H1 (cell line): Measurements from ENCODE around the gene NDST3. TPM values are rescaled to one million over a fixed set of nuclear protein-coding genes. Genes with fewer than 3 reads are reported as not detected.

Source experiments
- HDAC2 ChIP-seq, 2 experiments: fragments of 300-600 bp in 1 of 2; sonication (generic) in 1 of 2; IDR thresholded peaks; 2 replicates each; pipeline ENCODE4 v1.6.1; 2011 to 2012; ENCODE audit warnings: low read depth in 2 of 2, low read length in 2 of 2, mild to moderate bottlenecking in 2 of 2, moderate library complexity in 2 of 2, borderline replicate concordance in 1 of 2, inconsistent platforms in 1 of 2
- polyA plus RNA-seq, 7 experiments: library from polyadenylated mRNA; depleted of rRNA in 3 of 7; stranded (reverse) in 5 of 7; unstranded in 2 of 7; fragments of >200 nt in 5 of 7; fragments of 200-250 nt in 2 of 7; gene quantifications; 1 replicate in 5 of 7; 2 replicates in 1 of 7; 4 replicates in 1 of 7; pipeline versions ENCODE4 v1.2.1 to v1.2.3, GENCODE V29; 2011 to 2013; ENCODE audit warnings: missing spikeins in 2 of 7, mixed read lengths in 2 of 7
- total RNA-seq: library from RNA; stranded (reverse); fragmentation: NEBNext Ultra II Directional; extraction: Animal tissue kit (Norgen Biotek cat#: 25700); gene quantifications from 2 replicates; pipeline ENCODE4 v1.2.1, GENCODE V29; 2021

NDST3 gene
- total and polyA plus RNA-seq, 2 of the 8 experiments (the other 6 are each of a cell fraction or from before 2014, with no cell fraction given) = 0.35 to 0.60 TPM

- no peak for TF ChIP-seq HDAC2 (IDR thresholded peaks at IDR 0.05; ENCODE audit: borderline replicate concordance in 1 of 2, low read depth in 2 of 2, low read length in 2 of 2)
Measured at GRCh38 chr4:118206627-118207026, 172.3 kb downstream of the NDST3 start (continued).
